ENCODE measurements around the gene DNMBP.
A peak's percentile ranks its signal among the peaks of the same experiment; 100 is the strongest.

The DNMBP gene

GRCh38 chr10:99854860-99855259, 154.9 kb downstream of the DNMBP start:
- no peak overlapping the region for H3K27ac ChIP-seq
- peak; percentile 56 for TF ChIP-seq CTCF (conservative IDR thresholded peaks at IDR 0.05)

- peak overlapping the region; percentile 16; the same call in 1 of the 2 replicates for H3K27ac ChIP-seq
- TF ChIP-seq CTCF (conservative IDR thresholded peaks at IDR 0.05) = no peak
Measured at GRCh38 chr10:99853655-99854054, 156.1 kb downstream of the DNMBP start.

GRCh38 chr10:99852481-99853213, 157.1 kb downstream of the DNMBP start:
- no peak for TF ChIP-seq CTCF (conservative IDR thresholded peaks at IDR 0.05)
- H3K27ac ChIP-seq = no peak overlapping the region

GRCh38 chr10:99851825-99852224, 157.9 kb downstream of the DNMBP start:
- TF ChIP-seq CTCF (conservative IDR thresholded peaks at IDR 0.05) = no peak
- no peak overlapping the region for H3K27ac ChIP-seq

- TF ChIP-seq CTCF (conservative IDR thresholded peaks at IDR 0.05) = no peak
- H3K27ac ChIP-seq = no peak overlapping the region
Measured at GRCh38 chr10:99850767-99851340, 158.9 kb downstream of the DNMBP start.

GRCh38 chr10:99850021-99850766, 159.6 kb downstream of the DNMBP start:
- TF ChIP-seq CTCF (conservative IDR thresholded peaks at IDR 0.05) = no peak
- no peak overlapping the region for H3K27ac ChIP-seq

- no peak for TF ChIP-seq CTCF (conservative IDR thresholded peaks at IDR 0.05)
- no peak overlapping the region for H3K27ac ChIP-seq
Measured at GRCh38 chr10:99849536-99849935, 160.2 kb downstream of the DNMBP start.
